WTC11 (cell line): ENCODE measurements around the gene LY6G5C. TPM values are rescaled to one million over a fixed set of nuclear protein-coding genes. Genes with fewer than 3 reads are reported as not detected.

Experiments used
- ATAC-seq: fragments of 200-7000 bp; cut with Tn5 transposase; 2 replicates; pipeline ENCODE4 v1.10.0; 2021; ENCODE audit warnings: mild to moderate bottlenecking, moderate library complexity
- Bru-seq: library from RNA; stranded (reverse); fragments of 400-500 nt; gene quantifications from one replicate; lab custom pipeline; 2021; lab: Mats Ljungman, UMichigan
- CTCF ChIA-PET: fragments of 300-600 bp; sonication (Branson Sonifier 250); formaldehyde crosslinking; loops from one replicate; lab custom pipeline; 2021; ENCODE audit warnings: antibody characterized with exemption; lab: Charles Lee
- POLR2A ChIA-PET: fragments of 350-600 bp; sonication (Branson Sonifier 250); formaldehyde crosslinking; loops from one replicate; lab custom pipeline; 2021; ENCODE audit warnings: antibody characterized with exemption; lab: Charles Lee
- DNase-seq: peaks from one replicate; pipeline ENCODE4 v3.0.0; 2021; ENCODE audit warnings: low spot score
- H3K27ac Mint-ChIP-seq: 2 replicates; pipeline ENCODE4 v1.8.0; 2021; ENCODE audit warnings: mixed read lengths
- H3K27me3 Mint-ChIP-seq: 2 replicates; pipeline ENCODE4 v1.8.0; 2021; ENCODE audit warnings: low read depth, mild to moderate bottlenecking, moderate library complexity, mixed read lengths
- H3K36me3 Mint-ChIP-seq: 2 replicates; pipeline ENCODE4 v1.8.0; 2021; ENCODE audit warnings: mixed read lengths
- H3K4me1 Mint-ChIP-seq: 2 replicates; pipeline ENCODE4 v1.8.0; 2022; ENCODE audit warnings: mixed read lengths
- H3K4me3 Mint-ChIP-seq: 2 replicates; pipeline ENCODE4 v1.8.0; 2021; ENCODE audit warnings: mild to moderate bottlenecking, moderate library complexity, mixed read lengths
- H3K9me3 Mint-ChIP-seq: 2 replicates; pipeline ENCODE4 v1.8.0; 2021; ENCODE audit warnings: mixed read lengths
- ATF1 ChIP-seq: sonication (generic); formaldehyde crosslinking; IDR thresholded peaks from 2 replicates; pipeline ENCODE4 v1.8.1; 2023; ENCODE audit warnings: mild to moderate bottlenecking, moderate library complexity, missing genetic modification reagents
- ATF3 ChIP-seq: sonication (generic); formaldehyde crosslinking; conservative IDR thresholded peaks from 2 replicates; pipeline ENCODE4 v1.8.1; 2022; ENCODE audit warnings: mild to moderate bottlenecking, missing genetic modification reagents
- ATF6 ChIP-seq: sonication (generic); formaldehyde crosslinking; IDR thresholded peaks from 2 replicates; pipeline ENCODE4 v1.8.1; 2023; ENCODE audit warnings: mild to moderate bottlenecking, missing genetic modification reagents
- CREB1 ChIP-seq: sonication (generic); formaldehyde crosslinking; IDR thresholded peaks from 2 replicates; pipeline ENCODE4 v1.8.0; 2023; ENCODE audit warnings: mild to moderate bottlenecking, missing genetic modification reagents
- CTCF ChIP-seq: fragments of 200-600 bp; IDR thresholded peaks from 2 replicates; pipeline ENCODE4 v1.8.0; 2022; ENCODE audit warnings: antibody characterized with exemption
- E2F1 ChIP-seq: sonication (generic); formaldehyde crosslinking; IDR thresholded peaks from 2 replicates; pipeline ENCODE4 v1.8.0; 2022; ENCODE audit warnings: mild to moderate bottlenecking, missing genetic modification reagents
- FOXK1 ChIP-seq: sonication (generic); formaldehyde crosslinking; IDR thresholded peaks from 2 replicates; pipeline ENCODE4 v1.8.0; 2022; ENCODE audit warnings: mild to moderate bottlenecking, moderate library complexity, missing genetic modification reagents
- GRHL2 ChIP-seq: fragments of 250-450 bp; sonication (Bioruptor Pico); IDR thresholded peaks from 2 replicates; pipeline ENCODE4 v1.8.0; 2022; ENCODE audit warnings: mild to moderate bottlenecking, moderate library complexity; ENCODE audit not compliant: insufficient replicate concordance, severe bottlenecking
- HMGXB4 ChIP-seq: sonication (generic); formaldehyde crosslinking; IDR thresholded peaks from 2 replicates; pipeline ENCODE4 v1.8.1; 2023; ENCODE audit warnings: mild to moderate bottlenecking, moderate library complexity, missing genetic modification reagents
- JUN ChIP-seq: sonication (generic); formaldehyde crosslinking; IDR thresholded peaks from 2 replicates; pipeline ENCODE4 v1.8.0; 2023; ENCODE audit warnings: mild to moderate bottlenecking, missing genetic modification reagents
- MAX ChIP-seq: sonication (generic); formaldehyde crosslinking; IDR thresholded peaks from 2 replicates; pipeline ENCODE4 v1.8.0; 2022; ENCODE audit warnings: mild to moderate bottlenecking, missing genetic modification reagents
- PREB ChIP-seq: sonication (generic); formaldehyde crosslinking; IDR thresholded peaks from 2 replicates; pipeline ENCODE4 v1.8.1; 2022; ENCODE audit warnings: mild to moderate bottlenecking, missing genetic modification reagents, moderate library complexity, borderline replicate concordance
- SOX15 ChIP-seq: fragments of 250-450 bp; sonication (Bioruptor Pico); IDR thresholded peaks from 2 replicates; pipeline ENCODE4 v1.9.0; 2021; ENCODE audit warnings: mild to moderate bottlenecking
- STAT6 ChIP-seq: sonication (generic); formaldehyde crosslinking; conservative IDR thresholded peaks from 2 replicates; pipeline ENCODE4 v1.8.1; 2023; ENCODE audit warnings: mild to moderate bottlenecking, low read depth, missing genetic modification reagents, moderate library complexity
- TEAD4 ChIP-seq: sonication (generic); formaldehyde crosslinking; IDR thresholded peaks from 2 replicates; pipeline ENCODE4 v1.8.0; 2022; ENCODE audit warnings: mild to moderate bottlenecking, missing genetic modification reagents
- TP53 ChIP-seq: sonication (generic); formaldehyde crosslinking; IDR thresholded peaks from 2 replicates; pipeline ENCODE4 v1.8.1; 2023; ENCODE audit warnings: mild to moderate bottlenecking, missing genetic modification reagents
- ZNF317 ChIP-seq: sonication (generic); formaldehyde crosslinking; IDR thresholded peaks from 2 replicates; pipeline ENCODE4 v1.8.1; 2023; ENCODE audit warnings: low read depth, mild to moderate bottlenecking, moderate library complexity, missing genetic modification reagents, borderline replicate concordance
- ZNF423 ChIP-seq: fragments of 250-450 bp; sonication (Bioruptor Pico); IDR thresholded peaks from 2 replicates; pipeline ENCODE4 v2.1.2; 2022; ENCODE audit warnings: mild to moderate bottlenecking, moderate library complexity
- long read RNA-seq, 3 experiments: library from RNA in 1 of 3; library from capped mRNA in 1 of 3; library from polyadenylated mRNA in 1 of 3; unstranded in 2 of 3; stranded (forward) in 1 of 3; transcript quantifications; one replicate each; pipeline ENCODE4 v2.0.0, GENCODE V29; 2021
- total RNA-seq: library from RNA; stranded (reverse); gene quantifications from 3 replicates; pipeline ENCODE4 v1.2.3, GENCODE V29; 2021

The LY6G5C gene
- total RNA-seq (0.98 to 1.6 TPM (median 1.0 TPM) in 3 replicates), Bru-seq, nascent RNA (percentile 26 among the genes with signal in this experiment)
- long read RNA-seq, experiment 1, partial matches to known transcripts = 0 of 1 reads
- long read RNA-seq, experiment 1, other reads (novel, unspliced or antisense) = 1 of 1 reads
- long read RNA-seq, experiment 2, partial matches to known transcripts = 0 of 1 reads
- long read RNA-seq, experiment 2, other reads (novel, unspliced or antisense) = 0 of 1 reads
- long read RNA-seq, experiment 3, partial matches to known transcripts = 0 of 2 reads
- long read RNA-seq, experiment 3, other reads (novel, unspliced or antisense) = 0 of 2 reads

GRCh38 chr6:31680226-31681134 lies at the start of gene LY6G5C:
LY6G5C (minus strand) TSS chr6:31681067; CDS start chr6:31680373, 694 bp downstream.
- H3K9me3 Mint-ChIP-seq = no peaks in the 10 kb centered on the region
- H3K36me3 Mint-ChIP-seq = no peaks in the 10 kb centered on the region
- DNase-seq (peak; percentile 77), ATAC-seq (peak; percentile 39)
- peak within 1 kb of the TSS; percentile 89 for H3K4me3 Mint-ChIP-seq
- no peak within 1 kb of the TSS for H3K27ac Mint-ChIP-seq
- ChIA-PET CTCF (interaction anchor here (0.5 to 2.9 kb wide), 26 partner anchors 9 to 1158 kb away, joined by 3 to 26 read pairs (median 6); partner anchors contain the start of genes ABHD16A, ATP6V1G2, CLIC1 and DDAH2), POLR2A (interaction anchor here (0.5 to 1.5 kb wide), 6 partner anchors 83 to 193 kb away, joined by 3 to 8 read pairs (median 4); partner anchors contain the start of genes HSPA1B and NEU1)
- H3K27me3 Mint-ChIP-seq = peaks cover 24% of the 10 kb centered on the region
- H3K4me1 Mint-ChIP-seq = peaks cover 16% of the 10 kb centered on the region
- TF ChIP-seq PREB (CRISPR knock-in tag) (no peak), HMGXB4 (CRISPR knock-in tag) (0 out of 2 replicates have a peak, but pooled peaks have one; percentile 12), CTCF (peak; percentile 6; the same call in 1 of the 2 replicates), MAX (CRISPR knock-in tag) (no peak), TP53 (CRISPR knock-in tag) (no peak)

GRCh38 chr6:31729979-31730630 lies 49.2 kb upstream of the LY6G5C start:
- no peaks in the 10 kb centered on the region for H3K9me3 Mint-ChIP-seq
- no peaks in the 10 kb centered on the region for H3K27me3 Mint-ChIP-seq
- DNase-seq (peak; percentile 95), ATAC-seq (peak; percentile 75)
- H3K4me3 Mint-ChIP-seq = peak overlapping the region; percentile 93
- peaks cover 21% of the 10 kb centered on the region for H3K4me1 Mint-ChIP-seq
- CTCF ChIA-PET = interaction anchor here (0.6 to 4.0 kb wide), 41 partner anchors 7 to 318 kb away, joined by 3 to 66 read pairs (median 5); partner anchors contain the start of genes ABHD16A, BAG6, C6orf47 and DDX39B
- POLR2A ChIA-PET = interaction anchor here (0.6 to 3.6 kb wide), 13 partner anchors 9 to 189 kb away, joined by 3 to 32 read pairs (median 5); partner anchors contain the start of genes BAG6, C6orf47, DDX39B and GPANK1
- H3K27ac Mint-ChIP-seq = peak overlapping the region; percentile 98
- peaks cover 37% of the 10 kb centered on the region for H3K36me3 Mint-ChIP-seq
- no peak for TF ChIP-seq ZNF423 (CRISPR knock-in tag)
- no peak for TF ChIP-seq TEAD4 (CRISPR knock-in tag)
- TF ChIP-seq SOX15 (CRISPR knock-in tag) = no peak
- no peak for TF ChIP-seq E2F1 (CRISPR knock-in tag)
- no peak for TF ChIP-seq STAT6
- TF ChIP-seq ATF6 (CRISPR knock-in tag) = no peak
- TF ChIP-seq ATF3 (CRISPR knock-in tag) = no peak
- TF ChIP-seq ZNF317 (CRISPR knock-in tag) = no peak
- TF ChIP-seq JUN (CRISPR knock-in tag) = no peak
- no peak for TF ChIP-seq CREB1 (CRISPR knock-in tag)
- TF ChIP-seq ATF1 (CRISPR knock-in tag) = 0 out of 2 replicates have a peak, but pooled peaks have one; percentile 35
- peak; percentile 55; the same call in 1 of the 2 replicates for TF ChIP-seq FOXK1 (CRISPR knock-in tag)
- no peak for TF ChIP-seq GRHL2
